WERI-Rb-1 (cell line): ENCODE results near the gene HS3ST5.

Source experiments
- DNase-seq: peaks from one replicate; pipeline ENCODE4 v3.0.0-alpha.2; 2020
- H3K27ac ChIP-seq: fragments of 250-450 bp; sonication (Bioruptor Pico); 2 replicates; pipeline ENCODE4 v1.5.1; 2020; ENCODE audit warnings: mild to moderate bottlenecking, moderate library complexity
- H3K27me3 ChIP-seq: fragments of 250-450 bp; sonication (Bioruptor Pico); 2 replicates; pipeline ENCODE4 v1.5.1; 2021; ENCODE audit warnings: mild to moderate bottlenecking, low read depth, moderate library complexity; ENCODE audit not compliant: insufficient read depth, severe bottlenecking
- H3K36me3 ChIP-seq: fragments of 250-450 bp; sonication (Bioruptor Pico); 2 replicates; pipeline ENCODE4 v1.5.1; 2020; ENCODE audit warnings: mild to moderate bottlenecking, moderate library complexity
- H3K4me3 ChIP-seq: 2 replicates; pipeline ENCODE4 v1.5.1; 2011; ENCODE audit warnings: low read depth, mild to moderate bottlenecking, control low read depth, low read length
- H3K9me3 ChIP-seq: fragments of 250-450 bp; sonication (Bioruptor Pico); 2 replicates; pipeline ENCODE4 v1.5.1; 2021; ENCODE audit warnings: mild to moderate bottlenecking, moderate library complexity; ENCODE audit not compliant: severe bottlenecking
- CTCF ChIP-seq: IDR thresholded peaks from 2 replicates; pipeline ENCODE4 v1.5.1; 2011; ENCODE audit warnings: low read depth, mild to moderate bottlenecking, control low read depth, inconsistent platforms, low read length

The HS3ST5 gene

DNA sequence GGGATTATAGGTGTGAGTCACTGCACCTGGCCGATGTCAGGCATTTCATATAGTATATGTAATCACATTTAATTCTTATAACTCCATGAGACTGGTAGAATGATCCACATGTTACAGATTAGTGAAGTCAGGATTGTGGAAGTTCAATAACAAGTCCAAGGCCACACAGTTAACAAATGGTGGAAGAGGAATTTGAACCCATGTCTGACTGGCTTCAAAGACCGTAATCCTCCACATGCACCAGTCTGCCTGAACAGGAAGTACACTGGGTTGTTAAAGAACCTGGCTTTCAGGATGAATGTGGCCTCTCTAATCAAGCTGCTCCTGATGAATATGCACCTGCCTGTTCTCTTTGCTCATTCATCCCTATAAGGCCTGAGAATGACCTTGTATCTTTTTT lies 249.9 kb downstream of the HS3ST5 start:
- TF ChIP-seq CTCF: no peak
- Histone ChIP-seq H3K9me3 (no peaks in the 10 kb centered on the region), H3K36me3 (no peaks in the 10 kb centered on the region), H3K4me3 (no peak overlapping the region), H3K27me3 (no peaks in the 10 kb centered on the region), H3K27ac (no peak overlapping the region)
- DNase-seq: no peak

- Histone ChIP-seq H3K27ac (no peak overlapping the region), H3K4me3 (no peak overlapping the region), H3K36me3 (no peaks in the 10 kb centered on the region), H3K27me3 (no peaks in the 10 kb centered on the region), H3K9me3 (no peaks in the 10 kb centered on the region)
- no peak for TF ChIP-seq CTCF
- no peak for DNase-seq
Measured at GRCh38 chr6:114090626-114091025, 252.2 kb downstream of the HS3ST5 start.

- Histone ChIP-seq H3K27me3 (no peaks in the 10 kb centered on the region), H3K9me3 (no peaks in the 10 kb centered on the region), H3K4me3 (no peak overlapping the region), H3K27ac (no peak overlapping the region), H3K36me3 (no peaks in the 10 kb centered on the region)
- no peak for DNase-seq
- TF ChIP-seq CTCF: no peak
Measured at GRCh38 chr6:114087496-114087895, 255.3 kb downstream of the HS3ST5 start.

GRCh38 chr6:114085211-114085610 lies 257.6 kb downstream of the HS3ST5 start:
- H3K4me3 ChIP-seq: no peak overlapping the region
- H3K9me3 ChIP-seq: peaks cover 3% of the 10 kb centered on the region
- no peak overlapping the region for H3K27ac ChIP-seq
- TF ChIP-seq CTCF: no peak
- no peaks in the 10 kb centered on the region for H3K36me3 ChIP-seq
- no peaks in the 10 kb centered on the region for H3K27me3 ChIP-seq
- no peak for DNase-seq

DNA sequence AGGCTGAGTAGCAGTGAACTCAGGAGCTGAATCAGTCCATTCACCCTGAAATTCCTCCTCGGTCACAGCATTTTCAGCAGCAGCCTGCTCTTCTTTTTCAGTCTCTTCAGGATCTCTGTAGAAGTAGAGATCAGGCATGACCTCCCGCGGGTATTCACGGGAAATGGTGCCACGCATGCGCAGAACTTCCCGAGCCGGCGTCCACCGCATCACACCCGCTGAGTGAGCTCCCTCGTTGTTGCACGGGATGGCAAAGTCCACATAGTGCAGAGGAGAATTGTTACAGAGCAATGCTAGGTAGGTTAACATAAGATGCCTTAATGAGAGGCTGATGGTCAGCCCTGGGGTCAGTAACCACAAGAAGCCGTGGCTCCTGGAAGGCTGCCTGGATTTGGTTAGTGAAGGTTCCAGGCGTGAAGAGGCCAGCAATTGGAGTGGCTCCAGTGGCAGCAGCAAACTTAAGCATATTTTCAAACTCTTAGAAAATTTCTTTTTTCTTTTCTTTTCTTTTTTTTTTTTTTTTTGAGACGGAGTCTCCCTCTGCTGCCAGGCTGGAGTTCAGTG lies 258.4 kb downstream of the HS3ST5 start:
- no peak for TF ChIP-seq CTCF
- DNase-seq: no peak
- Histone ChIP-seq H3K9me3 (peaks cover 4% of the 10 kb centered on the region), H3K36me3 (no peaks in the 10 kb centered on the region), H3K27ac (no peak overlapping the region), H3K4me3 (no peak overlapping the region), H3K27me3 (no peaks in the 10 kb centered on the region)

- Histone ChIP-seq H3K27me3 (no peaks in the 10 kb centered on the region), H3K9me3 (peaks cover 6% of the 10 kb centered on the region), H3K36me3 (no peaks in the 10 kb centered on the region), H3K27ac (no peak overlapping the region), H3K4me3 (no peak overlapping the region)
- DNase-seq: no peak
- TF ChIP-seq CTCF: no peak
Measured at GRCh38 chr6:114083251-114083650, 259.6 kb downstream of the HS3ST5 start.
